HFFc6 (cell line): ENCODE data around the gene TNXB. TPM values are rescaled to one million over a fixed set of nuclear protein-coding genes. Genes with fewer than 3 reads are reported as not detected.

Experiments used
- DNase-seq: peaks from one replicate; pipeline ENCODE4 v3.0.0-alpha.2; 2018
- H3K27ac Mint-ChIP-seq: 2 replicates; pipeline ENCODE4 v1.8.0; 2020; ENCODE audit warnings: mild to moderate bottlenecking, mixed read lengths
- H3K27me3 Mint-ChIP-seq: 2 replicates; pipeline ENCODE4 v1.8.0; 2021; ENCODE audit warnings: mild to moderate bottlenecking, moderate library complexity, mixed read lengths; ENCODE audit not compliant: insufficient read depth
- H3K36me3 Mint-ChIP-seq: 2 replicates; pipeline ENCODE4 v1.8.0; 2021; ENCODE audit warnings: low read depth, mixed read lengths
- H3K4me1 Mint-ChIP-seq: 2 replicates; pipeline ENCODE4 v1.8.0; 2020; ENCODE audit warnings: low read depth, mixed read lengths
- H3K4me3 Mint-ChIP-seq: 2 replicates; pipeline ENCODE4 v1.8.0; 2020; ENCODE audit warnings: mild to moderate bottlenecking, moderate library complexity, mixed read lengths
- H3K9me3 Mint-ChIP-seq: 2 replicates; pipeline ENCODE4 v1.8.0; 2020; ENCODE audit warnings: mild to moderate bottlenecking, mixed read lengths
- CTCF ChIP-seq: fragments of 200-600 bp; sonication (generic); IDR thresholded peaks from 2 replicates; pipeline ENCODE4 v1.5.0; 2021; ENCODE audit warnings: antibody characterized with exemption, mild to moderate bottlenecking
- total RNA-seq, 6 experiments: library from RNA; stranded (reverse); fragmentation: NEBNext Ultra II Directional; extraction: Animal tissue kit (Norgen Biotek cat#: 25700); gene quantifications; 2 replicates in 1 of 6; 3 replicates in 5 of 6; pipeline ENCODE4 v1.2.3, GENCODE V29; 2021

Gene TNXB
- total RNA-seq, 6 experiments from 2014 or later: 0.28 to 1.4 (median 0.83) TPM

- H3K4me1 Mint-ChIP-seq: peaks cover 43% of the 10 kb centered on the region
- no peak overlapping the region for H3K27ac Mint-ChIP-seq
- H3K27me3 Mint-ChIP-seq: peaks cover 2% of the 10 kb centered on the region; the same call in 1 of the 2 replicates
- peaks cover 7% of the 10 kb centered on the region for H3K36me3 Mint-ChIP-seq
- DNase-seq: no peak
- TF ChIP-seq CTCF: no peak
- no peaks in the 10 kb centered on the region for H3K9me3 Mint-ChIP-seq
- no peak overlapping the region for H3K4me3 Mint-ChIP-seq
Measured at GRCh38 chr6:32131439-32131948, 22.4 kb upstream of the TNXB start.

- Mint-ChIP-seq H3K4me1 (peaks cover 52% of the 10 kb centered on the region), H3K27me3 (peaks cover 2% of the 10 kb centered on the region; the same call in 1 of the 2 replicates), H3K36me3 (peaks cover 18% of the 10 kb centered on the region), H3K27ac (peak overlapping the region; percentile 92), H3K4me3 (peak overlapping the region; percentile 93), H3K9me3 (no peaks in the 10 kb centered on the region)
- no peak for DNase-seq
- TF ChIP-seq CTCF: no peak
Measured at GRCh38 chr6:32129297-32130088, 20.4 kb upstream of the TNXB start.

- no peaks in the 10 kb centered on the region for H3K9me3 Mint-ChIP-seq
- peak overlapping the region; percentile 100 for H3K4me3 Mint-ChIP-seq
- DNase-seq: no peak
- H3K27me3 Mint-ChIP-seq: peaks cover 2% of the 10 kb centered on the region; the same call in 1 of the 2 replicates
- peaks cover 47% of the 10 kb centered on the region for H3K4me1 Mint-ChIP-seq
- peaks cover 23% of the 10 kb centered on the region for H3K36me3 Mint-ChIP-seq
- peak overlapping the region; percentile 98 for H3K27ac Mint-ChIP-seq
- no peak for TF ChIP-seq CTCF
Measured at GRCh38 chr6:32128751-32129296, 19.7 kb upstream of the TNXB start.

GRCh38 chr6:32127717-32128592 is 18.8 kb upstream of the TNXB start, which contains the start of gene ATF6B:
Gene ATF6B (minus strand): TSS chr6:32128246. CDS start chr6:32128207, 39 bp downstream.
- peak; percentile 100 for DNase-seq
- H3K4me3 Mint-ChIP-seq: peak within 1 kb of the TSS; percentile 100
- peak within 1 kb of the TSS; percentile 98 for H3K27ac Mint-ChIP-seq
- peaks cover 2% of the 10 kb centered on the region; the same call in 1 of the 2 replicates for H3K27me3 Mint-ChIP-seq
- no peaks in the 10 kb centered on the region for H3K9me3 Mint-ChIP-seq
- H3K4me1 Mint-ChIP-seq: peaks cover 41% of the 10 kb centered on the region
- H3K36me3 Mint-ChIP-seq: peaks cover 23% of the 10 kb centered on the region
- no peak for TF ChIP-seq CTCF

- Mint-ChIP-seq H3K27ac (peak overlapping the region; percentile 98), H3K4me3 (peak overlapping the region; percentile 100), H3K36me3 (peaks cover 23% of the 10 kb centered on the region), H3K27me3 (peaks cover 2% of the 10 kb centered on the region; the same call in 1 of the 2 replicates), H3K4me1 (peaks cover 41% of the 10 kb centered on the region), H3K9me3 (no peaks in the 10 kb centered on the region)
- no peak for TF ChIP-seq CTCF
- no peak for DNase-seq
Measured at GRCh38 chr6:32127409-32127716, 18.2 kb upstream of the TNXB start.
